Activated effector memory CD4-positive, alpha-beta T cell treated with anti-CD3 and anti-CD28 coated beads, Interleukin-2, amount 50 U/mL, for 16 hours (primary cell): Measurements from ENCODE around the gene GALNT18.

Source experiments
- DNase-seq: peaks from one replicate; pipeline ENCODE4 v3.0.0-alpha.2; 2020

The GALNT18 gene

DNA sequence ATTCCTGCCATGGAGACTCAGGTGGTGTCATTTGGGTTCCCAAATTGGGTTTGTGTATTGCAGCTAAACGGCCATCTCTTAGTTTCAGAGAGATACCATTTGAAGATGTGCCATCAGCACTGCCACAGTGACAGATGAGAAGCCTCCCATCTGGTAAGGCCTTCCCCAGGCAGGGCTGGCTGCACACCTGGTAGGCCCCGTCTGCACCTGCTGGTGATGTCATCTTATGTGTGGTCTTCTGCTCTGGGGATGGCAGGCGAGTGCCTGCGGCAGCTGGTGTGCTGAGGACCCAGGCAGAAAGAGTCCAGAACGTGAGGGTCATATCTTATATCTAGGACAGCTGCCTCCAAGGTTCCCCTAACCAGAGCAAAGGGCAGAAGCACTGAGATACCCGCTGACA is 369.4 kb downstream of the GALNT18 start:
- no peak for DNase-seq

GRCh38 chr11:11251394-11251970 is 370.3 kb downstream of the GALNT18 start:
- no peak for DNase-seq

- DNase-seq: no peak
Measured at GRCh38 chr11:11250470-11250869, 371.3 kb downstream of the GALNT18 start.

GRCh38 chr11:11247576-11247975 is 374.2 kb downstream of the GALNT18 start:
- no peak for DNase-seq

DNA sequence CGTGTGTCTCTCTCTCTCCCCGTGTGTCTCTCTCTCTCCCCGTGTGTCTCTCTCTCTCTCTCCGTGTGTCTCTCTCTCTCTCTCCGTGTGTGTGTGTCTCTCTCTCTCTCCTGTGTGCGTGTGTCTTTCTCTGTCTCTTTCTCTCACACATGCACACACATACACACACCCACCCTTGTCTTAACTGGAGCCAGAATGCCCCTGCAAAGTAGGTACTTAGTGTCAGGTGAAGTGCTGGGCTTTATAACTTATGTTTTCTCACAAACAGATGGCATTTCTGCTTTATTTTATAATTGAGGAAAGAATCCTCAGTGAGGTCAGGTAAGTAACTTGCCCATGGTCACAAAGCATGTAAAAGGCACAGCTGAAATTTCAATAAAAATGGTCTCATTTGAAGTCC is 374.7 kb downstream of the GALNT18 start:
- DNase-seq: no peak

- DNase-seq: no peak
Measured at GRCh38 chr11:11246166-11246565, 375.6 kb downstream of the GALNT18 start.

- no peak for DNase-seq
Measured at GRCh38 chr11:11245453-11245852, 376.4 kb downstream of the GALNT18 start.

DNA sequence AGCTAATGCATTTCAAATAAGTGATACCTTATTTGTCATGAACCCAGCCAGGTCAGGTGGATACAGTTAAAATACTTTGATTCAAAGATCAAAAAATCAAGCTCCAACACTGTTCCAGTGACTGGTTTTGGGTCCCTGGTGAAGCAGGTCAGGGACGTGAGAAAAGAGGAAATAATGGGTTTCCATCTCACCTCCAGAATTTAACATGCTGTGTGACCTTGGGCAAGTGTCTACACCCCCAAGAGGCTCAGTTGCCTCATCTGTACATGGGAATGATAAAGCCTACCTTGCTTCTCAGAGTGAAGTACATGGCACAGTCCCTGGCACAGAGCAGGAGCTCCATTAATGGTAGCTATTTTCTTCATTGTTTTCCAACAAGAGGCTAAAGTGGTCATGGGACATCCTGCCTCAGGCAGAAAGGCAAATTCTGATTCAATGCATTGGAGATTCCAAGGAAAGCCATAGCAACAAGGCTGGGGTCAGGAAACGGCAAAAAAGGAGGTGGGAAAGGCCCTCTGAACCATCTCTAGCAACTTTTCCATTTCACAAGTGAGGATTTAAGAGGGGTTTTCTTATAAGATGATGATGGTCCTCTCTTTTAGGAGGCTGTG is 377.2 kb downstream of the GALNT18 start:
- DNase-seq: no peak

GRCh38 chr11:11243590-11244469 is 378.0 kb downstream of the GALNT18 start:
- DNase-seq: peak; percentile 80

GRCh38 chr11:11243209-11243589 is 378.6 kb downstream of the GALNT18 start:
- DNase-seq: no peak

- no peak for DNase-seq
Measured at GRCh38 chr11:11241284-11241683, 380.5 kb downstream of the GALNT18 start.

DNA sequence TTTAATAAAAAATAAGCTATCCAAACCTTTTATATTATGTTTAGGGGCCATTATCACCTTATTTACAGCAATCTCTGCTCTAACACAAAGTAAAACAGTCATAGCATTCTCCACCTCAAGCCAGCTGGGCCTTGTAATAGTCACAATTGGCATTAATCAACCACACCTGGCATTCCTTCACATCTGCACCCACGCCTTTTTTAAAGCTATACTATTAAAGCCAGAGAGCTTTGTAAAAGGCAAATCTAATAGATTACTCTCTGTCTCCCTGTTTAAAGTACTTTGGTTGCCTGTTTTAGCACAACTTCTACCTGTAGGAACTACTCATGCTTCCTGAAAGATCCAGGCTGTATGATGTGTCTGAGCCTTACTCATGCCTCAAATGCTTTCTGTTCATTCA is 381.8 kb downstream of the GALNT18 start:
- DNase-seq: no peak

DNA sequence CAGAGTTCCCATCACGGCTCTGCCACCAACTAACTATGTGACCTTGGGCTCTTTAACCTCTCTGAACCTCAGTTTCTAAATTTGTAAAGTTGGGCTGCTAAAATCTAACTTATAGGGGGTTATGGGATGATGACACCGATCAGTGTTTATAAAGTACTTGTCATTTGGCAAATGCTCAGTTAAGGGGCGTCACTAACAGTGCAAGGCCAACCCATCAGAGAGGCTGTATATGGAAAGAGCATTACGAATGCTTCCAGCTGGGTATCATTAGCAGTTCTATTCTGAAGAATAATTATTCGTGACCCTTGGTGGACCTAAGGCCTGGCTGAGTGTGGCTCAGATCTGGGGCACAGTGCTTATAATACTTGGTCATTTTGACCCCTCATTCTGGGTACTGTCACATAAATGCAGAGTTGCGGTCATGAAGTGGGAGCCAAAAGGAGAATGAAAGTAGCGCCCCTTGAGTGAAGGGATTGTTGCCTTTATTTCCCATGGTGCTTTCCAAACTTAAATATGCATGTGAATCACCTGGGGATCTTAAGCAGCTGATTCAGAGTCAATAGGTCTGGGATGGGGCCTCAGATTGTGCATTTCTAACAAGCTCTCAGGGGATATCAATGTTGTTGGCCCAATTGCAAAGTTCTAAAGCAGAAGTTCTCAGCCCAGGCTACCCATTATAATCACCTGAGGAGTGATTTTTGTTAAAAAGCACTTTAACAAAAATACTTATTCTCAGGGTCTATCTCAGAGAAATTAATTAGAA is 384.6 kb downstream of the GALNT18 start:
- no peak for DNase-seq

DNA sequence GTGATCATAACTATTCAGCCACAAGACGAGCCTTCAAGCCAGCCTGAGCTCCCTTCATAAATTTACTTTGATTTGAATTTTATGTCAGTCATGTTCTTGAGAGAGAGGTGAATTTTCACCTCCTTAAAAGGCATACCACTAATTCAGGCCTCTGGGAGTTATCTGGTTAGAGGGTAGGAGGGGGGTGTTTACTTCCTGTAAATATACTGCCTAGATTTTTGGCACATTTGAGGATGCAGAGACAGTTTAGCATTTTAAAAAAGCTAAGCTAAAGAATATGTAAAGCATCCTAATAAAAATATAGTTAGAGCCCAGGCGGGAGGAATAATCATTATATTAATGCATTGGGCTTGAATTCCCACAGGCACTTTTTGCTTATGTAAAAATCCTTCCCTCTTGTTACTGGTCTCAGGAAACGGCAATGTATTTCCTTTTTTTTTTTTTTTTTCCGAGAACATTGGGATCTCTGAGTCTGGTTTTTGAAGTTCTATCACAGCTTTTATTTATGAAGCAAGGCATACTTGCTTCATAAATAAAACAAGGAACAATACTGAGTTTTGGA is 385.2 kb downstream of the GALNT18 start:
- DNase-seq: no peak

GRCh38 chr11:11231763-11232162 is 390.0 kb downstream of the GALNT18 start:
- no peak for DNase-seq

DNA sequence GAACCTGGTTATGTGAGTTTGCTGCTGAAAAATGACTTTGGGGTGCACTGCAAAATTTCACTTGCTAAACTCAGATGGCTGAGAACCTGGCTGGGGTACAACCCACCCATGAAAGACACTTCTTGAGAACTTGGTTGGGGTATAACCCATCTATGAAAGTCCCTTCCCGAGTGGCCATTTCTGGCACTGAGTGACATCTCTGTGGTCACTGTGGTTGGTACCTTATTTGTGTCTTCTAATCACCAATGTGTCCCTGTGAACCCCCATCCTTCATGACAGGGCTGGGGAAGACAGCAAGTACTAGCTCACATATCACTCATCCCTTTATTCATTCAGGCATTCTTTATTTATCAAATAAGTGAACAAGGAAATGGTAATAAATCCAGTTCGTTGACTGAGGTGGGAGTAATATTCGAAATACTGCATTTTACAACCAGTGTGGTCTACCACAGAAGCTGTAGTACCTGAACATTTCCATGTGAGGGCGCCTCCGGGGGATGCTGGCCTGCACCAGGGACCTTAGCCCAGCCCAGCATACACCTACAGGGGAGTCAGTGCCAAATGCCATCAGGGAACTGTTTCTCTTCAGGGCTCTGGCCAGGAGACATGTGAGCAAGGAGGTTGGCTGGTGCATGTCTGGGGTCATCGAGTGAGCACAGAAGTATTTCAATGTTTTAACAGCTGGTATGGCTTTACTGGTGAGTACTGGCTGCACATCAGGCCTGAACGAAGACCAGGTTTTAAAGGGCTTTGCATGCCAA is 390.8 kb downstream of the GALNT18 start:
- no peak for DNase-seq

- no peak for DNase-seq
Measured at GRCh38 chr11:11230087-11230486, 391.7 kb downstream of the GALNT18 start.

GRCh38 chr11:11229647-11230046 is 392.2 kb downstream of the GALNT18 start:
- no peak for DNase-seq

GRCh38 chr11:11227296-11228085 is 394.3 kb downstream of the GALNT18 start:
- DNase-seq: no peak
